RWPE2 (cell line): ENCODE data around the gene CENPX.

Source experiments
- ATAC-seq: fragments of 200-7000 bp; cut with Tn5 transposase; 3 replicates; pipeline ENCODE4 v1.9.1; 2021; ENCODE audit warnings: low read depth
- DNase-seq: peaks from one replicate; pipeline ENCODE4 v3.0.0-alpha.2; 2020; ENCODE audit warnings: low spot score
- H3K27ac ChIP-seq: fragments of 450-650 bp; 2 replicates; pipeline ENCODE4 v1.5.1; 2017; ENCODE audit warnings: mild to moderate bottlenecking; ENCODE audit not compliant: poor library complexity, severe bottlenecking
- H3K27me3 ChIP-seq: fragments of 250-450 bp; sonication (Bioruptor Pico); 2 replicates; pipeline ENCODE4 v1.5.1; 2021; ENCODE audit warnings: mild to moderate bottlenecking, moderate library complexity; ENCODE audit not compliant: insufficient read depth, poor library complexity, severe bottlenecking
- H3K36me3 ChIP-seq: fragments of 250-450 bp; sonication (Bioruptor Pico); 2 replicates; pipeline ENCODE4 v1.5.1; 2020; ENCODE audit warnings: low read depth, mild to moderate bottlenecking, moderate library complexity
- H3K4me1 ChIP-seq: fragments of 250-450 bp; sonication (Bioruptor Pico); 2 replicates; pipeline ENCODE4 v1.5.1; 2021; ENCODE audit warnings: mild to moderate bottlenecking, moderate library complexity; ENCODE audit not compliant: insufficient read depth, poor library complexity, severe bottlenecking
- H3K4me3 ChIP-seq: fragments of 250-450 bp; sonication (Bioruptor Pico); 2 replicates; pipeline ENCODE4 v1.5.1; 2021; ENCODE audit warnings: mild to moderate bottlenecking, moderate library complexity; ENCODE audit not compliant: severe bottlenecking
- H3K9me3 ChIP-seq: fragments of 250-450 bp; sonication (Bioruptor Pico); 2 replicates; pipeline ENCODE4 v1.5.1; 2021; ENCODE audit warnings: mild to moderate bottlenecking, moderate library complexity; ENCODE audit not compliant: severe bottlenecking
- CTCF ChIP-seq: fragments of 450-650 bp; IDR thresholded peaks from one replicate; pipeline ENCODE4 v1.5.1; 2017; ENCODE audit warnings: mild to moderate bottlenecking, moderate library complexity; ENCODE audit not compliant: poor library complexity, severe bottlenecking

The CENPX gene

GRCh38 chr17:82012640-82013295 is 9.9 kb downstream of the CENPX start:
- ATAC-seq (no peak), DNase-seq (no peak)
- TF ChIP-seq CTCF: no peak
- Histone ChIP-seq H3K27me3 (no peaks in the 10 kb centered on the region), H3K27ac (no peak overlapping the region), H3K4me1 (no peaks in the 10 kb centered on the region), H3K9me3 (no peaks in the 10 kb centered on the region), H3K36me3 (no peaks in the 10 kb centered on the region), H3K4me3 (no peak overlapping the region)

GRCh38 chr17:82012261-82012639 is 10.4 kb downstream of the CENPX start:
- no peaks in the 10 kb centered on the region for H3K36me3 ChIP-seq
- H3K27ac ChIP-seq: no peak overlapping the region
- ATAC-seq (no peak), DNase-seq (no peak)
- TF ChIP-seq CTCF: no peak
- H3K4me3 ChIP-seq: no peak overlapping the region
- no peaks in the 10 kb centered on the region for H3K4me1 ChIP-seq
- no peaks in the 10 kb centered on the region for H3K27me3 ChIP-seq
- no peaks in the 10 kb centered on the region for H3K9me3 ChIP-seq

- Histone ChIP-seq H3K4me1 (peaks cover under 1% of the 10 kb centered on the region), H3K27me3 (no peaks in the 10 kb centered on the region), H3K36me3 (no peaks in the 10 kb centered on the region), H3K9me3 (no peaks in the 10 kb centered on the region), H3K4me3 (no peak overlapping the region), H3K27ac (no peak overlapping the region)
- ATAC-seq: no peak
- DNase-seq: no peak
- TF ChIP-seq CTCF: no peak
Observed at GRCh38 chr17:82011617-82012187, 11.0 kb downstream of the CENPX start.

GRCh38 chr17:82010575-82011525 is 11.8 kb downstream of the CENPX start:
- H3K4me3 ChIP-seq: no peak overlapping the region
- no peak for TF ChIP-seq CTCF
- DNase-seq (no peak), ATAC-seq (no peak)
- peaks cover 9% of the 10 kb centered on the region for H3K4me1 ChIP-seq
- H3K9me3 ChIP-seq: no peaks in the 10 kb centered on the region
- H3K27me3 ChIP-seq: no peaks in the 10 kb centered on the region
- H3K36me3 ChIP-seq: no peaks in the 10 kb centered on the region
- H3K27ac ChIP-seq: no peak overlapping the region
